GM18508 (cell line): Measurements from ENCODE around the gene NRDE2.

Experiments used
- ATAC-seq: cut with Tn5 transposase; IDR thresholded peaks from one replicate; pipeline ENCODE4 v1.9.1; 2021; ENCODE audit warnings: moderate number of reproducible peaks; ENCODE audit not compliant: insufficient read depth, unreplicated experiment

Gene NRDE2

DNA sequence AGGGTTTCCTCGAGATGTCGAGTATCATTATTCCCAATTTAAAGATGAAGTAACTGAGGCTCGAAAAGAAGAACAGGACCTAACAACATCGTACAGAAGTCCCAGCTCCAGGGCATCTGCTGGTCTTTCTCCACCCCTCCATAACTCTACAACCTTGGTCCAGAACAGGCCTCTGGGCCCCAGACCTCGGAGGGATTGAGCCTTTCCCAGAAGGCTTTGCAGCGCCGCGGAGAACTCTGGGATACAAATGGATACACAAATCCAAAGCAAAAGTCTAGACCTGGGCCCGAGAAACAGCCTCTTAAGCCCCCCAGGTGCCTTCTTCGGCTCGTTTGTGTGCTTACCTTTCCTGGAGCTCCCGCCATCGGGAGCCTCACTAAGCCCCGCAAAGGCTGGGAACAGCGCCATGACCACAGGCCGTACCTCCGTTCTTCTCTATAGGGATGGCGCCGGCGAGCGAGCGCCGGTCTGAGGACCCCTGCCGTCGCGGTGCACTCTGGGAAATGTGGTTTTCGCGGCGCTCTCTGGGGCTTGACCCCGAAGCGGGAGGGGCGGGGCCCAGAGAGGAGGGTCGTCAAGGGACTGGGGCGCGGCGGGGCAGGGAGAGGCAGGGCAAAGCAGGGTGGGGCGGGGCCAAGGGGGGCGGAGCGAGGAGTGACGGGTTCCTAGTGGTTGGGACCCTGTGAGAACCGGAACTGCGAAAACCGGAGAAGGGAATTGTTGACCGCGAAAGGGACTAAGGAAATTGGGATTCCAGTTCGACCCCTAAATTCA lies at the start of gene NRDE2:
Gene NRDE2 (minus strand): TSS at position 445 of the 774 bp plus-strand sequence. CDS start 37 bp downstream, at position 408.
- ATAC-seq: peak; percentile 80

DNA sequence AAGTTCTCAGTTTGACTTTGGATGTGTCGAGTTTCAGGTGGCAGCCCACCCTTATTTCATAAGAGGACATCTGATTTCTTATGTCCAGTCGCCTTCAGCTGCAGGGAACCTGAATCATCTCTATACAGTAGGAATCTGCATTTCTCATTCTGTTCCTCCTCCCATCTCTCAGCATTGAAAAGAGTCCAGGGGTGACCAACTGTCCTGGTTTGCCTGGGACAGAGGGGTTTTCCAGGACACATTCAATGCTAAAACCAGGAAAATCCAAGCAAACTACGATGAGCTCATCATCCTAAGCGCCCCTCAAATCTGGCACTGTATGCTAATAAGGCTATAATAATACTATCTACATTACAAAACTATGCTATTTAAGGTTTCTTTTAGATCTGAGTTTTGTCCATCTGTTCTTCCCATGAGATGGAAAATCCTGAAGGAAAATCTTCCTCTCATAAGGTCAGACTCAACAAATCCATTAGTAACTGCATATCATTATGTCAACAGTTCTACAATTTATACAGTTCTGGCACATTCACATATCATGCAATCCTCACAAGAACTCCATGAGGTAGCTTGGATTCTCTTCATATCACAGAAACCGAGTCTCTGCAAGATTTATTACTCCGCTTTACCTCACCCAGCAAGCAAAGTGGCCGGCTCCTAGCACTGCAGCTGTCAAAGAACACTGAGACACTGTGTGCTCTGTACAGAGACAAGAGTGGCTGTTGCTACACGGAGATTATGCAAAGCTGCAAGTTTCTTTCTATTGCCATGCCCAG lies 49.5 kb upstream of the NRDE2 start:
- no peak for ATAC-seq

- ATAC-seq: no peak
These were observed 47.4 kb upstream of the NRDE2 start for GRCh38 chr14:90379106-90379505.

DNA sequence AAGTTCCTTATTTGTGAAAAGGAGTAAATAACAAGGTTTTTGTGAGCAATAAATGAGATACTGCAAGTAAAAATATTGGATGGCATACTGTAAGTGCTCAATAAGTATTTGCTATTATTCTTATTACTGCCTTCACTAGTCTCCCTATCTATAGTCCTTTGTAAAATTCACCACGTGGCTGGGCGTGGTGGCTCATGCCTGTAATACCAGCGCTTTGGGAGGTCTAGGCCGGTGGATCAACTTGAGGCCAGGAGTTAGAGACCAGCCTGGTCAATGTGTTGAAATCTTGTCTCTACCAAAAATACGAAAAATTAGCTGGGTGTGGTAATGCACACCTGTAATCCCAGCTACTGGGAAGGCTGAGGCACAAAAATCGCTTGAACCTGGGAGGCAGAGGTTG lies 46.5 kb upstream of the NRDE2 start:
- no peak for ATAC-seq

GRCh38 chr14:90375934-90376333 lies 44.2 kb upstream of the NRDE2 start:
- no peak for ATAC-seq

DNA sequence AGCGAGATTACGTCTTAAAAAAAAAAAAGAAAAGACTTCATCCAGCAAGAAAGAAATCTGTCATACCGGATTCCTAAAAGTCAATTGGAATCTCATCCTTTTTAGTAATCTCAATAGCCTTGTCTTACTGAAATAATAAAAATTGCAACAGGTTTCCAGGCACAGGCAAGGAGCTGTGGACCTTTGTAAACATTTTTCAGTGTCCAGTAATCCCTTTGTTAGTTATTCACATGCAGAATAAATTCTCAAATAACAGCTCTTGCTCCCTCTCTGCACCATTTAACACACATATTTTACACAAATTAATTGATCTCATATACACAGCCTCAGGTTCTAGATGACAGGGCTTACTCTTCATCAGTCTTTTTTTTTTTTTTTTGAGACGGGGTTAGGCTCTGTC lies 43.1 kb upstream of the NRDE2 start:
- no peak for ATAC-seq

DNA sequence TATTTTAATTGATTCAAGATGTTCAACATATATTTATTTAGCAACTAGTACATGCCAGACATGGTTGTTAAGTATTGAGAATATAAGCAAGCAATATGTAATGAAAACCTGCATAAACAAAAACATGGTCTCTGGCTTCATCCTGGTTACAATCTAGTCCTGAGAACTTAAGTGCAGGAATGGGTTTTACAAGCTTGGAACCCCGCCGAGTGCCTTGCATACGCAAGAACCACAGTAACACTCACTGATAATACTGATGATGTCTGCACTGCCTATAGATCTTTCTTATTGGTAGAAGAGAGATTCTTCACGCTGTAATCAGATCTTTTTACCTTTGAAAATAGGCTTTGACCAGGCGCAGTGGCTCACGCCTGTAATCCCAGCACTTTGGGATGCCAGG lies 42.1 kb upstream of the NRDE2 start:
- no peak for ATAC-seq

DNA sequence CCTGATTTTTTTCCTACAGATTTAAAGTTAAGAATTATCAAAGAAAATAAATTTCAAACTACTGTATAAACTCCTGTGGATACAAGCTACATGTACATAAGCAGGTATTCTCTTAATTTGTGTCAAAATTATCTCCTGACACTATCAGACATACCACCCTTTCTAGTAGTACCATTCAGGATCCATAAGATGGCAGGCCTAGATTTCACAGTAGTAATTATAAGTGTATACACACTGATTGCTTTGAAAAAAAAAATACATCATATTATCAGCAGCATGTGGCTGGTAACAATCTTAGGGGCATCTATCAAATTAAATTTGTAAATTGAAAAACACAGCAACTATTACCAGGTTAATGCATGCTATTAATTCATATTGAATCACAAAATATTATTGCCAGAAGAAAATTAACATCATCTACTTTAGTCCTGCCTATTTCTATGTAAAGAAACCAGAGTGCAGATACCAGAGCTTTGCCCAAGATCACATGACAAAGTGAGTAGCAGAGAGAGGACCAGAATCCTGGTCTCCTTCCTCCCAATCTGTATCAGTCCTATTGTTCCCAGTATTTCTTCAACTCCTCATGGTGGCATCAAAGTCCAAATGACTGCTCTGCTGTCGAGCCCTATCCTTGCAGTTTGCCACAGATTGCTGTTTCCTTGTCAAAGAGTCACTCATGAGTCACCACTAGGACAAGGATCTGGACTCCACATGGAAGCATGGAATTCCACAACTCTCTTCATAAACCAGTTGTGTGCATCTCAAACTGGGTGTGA lies 37.4 kb upstream of the NRDE2 start:
- ATAC-seq: no peak

- no peak for ATAC-seq
These were observed 30.8 kb upstream of the NRDE2 start for GRCh38 chr14:90362558-90362896.

DNA sequence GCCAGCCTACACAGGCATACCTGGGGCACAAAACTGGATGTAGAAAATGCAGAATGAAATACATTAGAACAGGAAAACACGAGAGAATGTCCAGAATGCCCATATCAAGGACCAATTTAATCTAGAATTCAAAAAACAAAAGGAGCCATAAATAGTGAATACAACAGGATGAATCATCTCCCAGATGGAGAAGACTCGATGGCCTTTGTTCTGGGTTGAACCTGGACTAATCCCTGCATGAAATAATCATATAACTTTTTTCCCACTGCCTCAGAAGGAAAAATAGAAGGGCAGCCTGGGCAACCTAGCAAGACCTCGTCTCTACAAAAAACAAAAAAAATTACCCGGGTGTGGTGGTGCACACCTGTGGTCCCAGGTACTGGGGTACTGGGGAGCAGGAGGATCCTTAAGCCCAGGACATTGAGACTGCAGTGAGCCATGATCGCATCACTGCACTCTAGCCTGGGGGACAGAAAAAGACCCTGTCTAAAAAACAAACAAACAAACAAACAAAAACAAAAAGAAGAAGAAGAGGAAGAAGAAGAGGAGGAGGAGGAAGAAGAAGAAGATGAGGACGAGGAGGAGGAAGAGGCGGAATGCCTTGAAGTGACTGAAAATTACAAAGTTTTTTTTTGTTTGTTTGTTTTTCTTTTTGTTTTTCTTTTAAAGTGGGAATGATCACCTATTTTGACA lies 30.3 kb upstream of the NRDE2 start:
- ATAC-seq: no peak

DNA sequence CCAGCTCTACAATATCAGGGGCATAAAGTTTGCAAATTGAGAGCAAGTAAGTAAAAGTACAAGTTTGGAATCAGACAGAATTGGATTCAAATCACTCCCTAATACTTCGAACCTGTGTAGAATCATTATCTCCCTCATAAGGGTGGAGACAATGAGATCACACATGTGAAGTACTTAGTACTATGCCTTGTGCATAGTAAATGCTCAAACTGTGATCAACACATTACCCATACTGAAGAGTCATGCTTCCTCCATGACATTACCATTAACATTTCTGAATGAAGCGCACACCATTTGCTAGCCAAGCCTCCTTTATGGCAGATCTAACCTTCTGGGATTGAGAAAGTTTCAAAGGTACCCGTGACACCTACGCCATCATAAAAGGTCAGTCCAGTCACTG lies 26.6 kb upstream of the NRDE2 start:
- ATAC-seq: no peak

DNA sequence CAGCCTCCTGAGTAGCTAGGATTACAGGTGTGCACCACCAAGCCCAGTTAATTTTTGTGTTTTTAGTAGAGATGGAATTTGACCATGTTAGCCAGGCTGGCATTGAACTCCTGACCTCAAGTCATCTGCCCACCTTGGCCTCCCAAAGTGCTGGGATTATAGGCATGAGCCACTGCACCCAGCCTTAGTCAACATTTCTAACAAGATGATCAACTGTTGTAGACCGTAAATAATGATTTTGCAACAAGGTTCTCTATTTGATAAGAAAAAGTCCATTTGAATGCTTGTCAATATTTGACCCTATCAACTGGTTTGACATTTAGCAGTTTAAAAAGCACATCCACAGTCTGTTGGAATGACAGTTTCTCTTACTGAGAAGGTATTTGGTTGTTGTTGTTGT lies 25.2 kb upstream of the NRDE2 start:
- ATAC-seq: no peak

DNA sequence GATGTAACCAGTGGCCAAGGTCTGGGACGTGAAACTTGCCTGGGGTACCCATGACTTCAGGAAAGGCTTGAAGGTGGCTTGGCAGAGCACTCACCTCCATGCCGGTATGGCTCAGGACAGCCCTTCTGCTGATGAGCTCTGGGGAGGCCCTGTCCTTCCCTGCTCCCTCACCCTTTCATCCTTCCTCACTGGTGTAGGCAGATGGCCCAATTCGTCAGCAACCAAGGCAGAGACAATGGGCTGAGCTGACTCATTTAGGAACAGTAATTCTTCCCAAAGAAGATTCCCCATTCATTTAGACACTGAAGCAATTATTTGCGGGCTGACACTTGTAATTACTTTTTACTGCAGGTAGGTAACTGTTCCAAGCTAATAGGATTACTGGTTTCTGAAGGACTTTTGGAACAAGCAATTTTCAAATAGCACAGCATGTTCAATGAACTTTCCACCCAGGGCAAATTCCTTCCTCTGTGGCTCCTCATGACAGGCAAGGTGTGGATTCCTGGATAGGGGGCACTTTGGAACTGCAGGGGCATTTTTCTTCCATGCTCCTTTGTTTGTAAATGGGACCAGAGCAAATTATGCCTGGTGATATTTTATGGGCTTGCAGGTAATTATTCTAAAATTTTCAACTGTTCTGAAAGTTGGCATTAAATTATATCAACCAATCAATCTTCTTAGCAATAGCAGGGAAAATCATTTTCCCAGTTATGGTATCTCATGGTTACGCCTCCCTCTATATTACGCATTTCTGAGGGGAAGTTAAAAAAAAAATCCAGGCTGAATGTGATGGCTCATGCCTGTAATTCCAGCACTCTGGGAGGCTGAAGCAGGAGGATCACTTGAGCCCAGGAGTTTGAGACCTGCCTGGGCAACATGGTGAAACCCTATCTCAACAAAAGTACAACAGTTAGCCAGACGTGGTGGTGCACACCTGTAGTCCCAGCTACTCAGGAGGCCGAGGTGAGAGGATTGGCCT lies 24.1 kb upstream of the NRDE2 start:
- no peak for ATAC-seq

- ATAC-seq: no peak
These were observed 23.0 kb upstream of the NRDE2 start for GRCh38 chr14:90354551-90355298.

DNA sequence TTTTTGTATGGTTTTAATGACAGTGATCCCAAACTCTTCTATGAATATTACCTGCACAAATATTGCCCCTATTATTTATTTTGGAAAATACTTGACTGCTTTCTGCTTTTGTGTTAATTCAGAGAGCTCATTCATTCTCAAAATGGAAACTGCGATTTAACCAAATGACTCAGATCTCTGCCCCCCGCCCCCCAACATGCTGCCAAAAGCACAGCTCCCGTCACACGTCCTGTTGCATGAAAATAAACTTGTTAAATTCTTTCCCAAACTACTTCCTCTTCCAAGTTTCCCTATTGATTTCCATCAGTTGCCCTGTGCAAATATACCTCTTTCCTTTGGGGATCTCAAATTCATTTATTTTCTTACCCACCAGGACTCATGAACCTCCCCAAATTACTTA lies 18.0 kb upstream of the NRDE2 start:
- ATAC-seq: no peak

- no peak for ATAC-seq
These were observed 16.5 kb upstream of the NRDE2 start for GRCh38 chr14:90348270-90348669.

DNA sequence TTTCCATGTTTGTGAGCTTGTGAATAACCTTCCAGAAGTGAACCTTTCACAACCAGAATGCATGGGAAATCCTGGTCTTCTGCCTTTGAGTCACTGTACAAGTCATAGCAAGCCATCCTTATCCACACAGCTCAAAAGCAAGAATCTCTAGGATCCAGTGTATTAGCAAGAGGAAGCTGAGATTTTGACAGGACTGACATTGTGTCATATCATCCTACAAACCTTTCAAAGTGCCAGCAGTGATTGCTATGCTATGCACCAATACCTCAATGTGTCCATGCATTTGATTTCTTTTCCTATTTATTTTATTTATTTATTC lies 13.5 kb upstream of the NRDE2 start:
- no peak for ATAC-seq

DNA sequence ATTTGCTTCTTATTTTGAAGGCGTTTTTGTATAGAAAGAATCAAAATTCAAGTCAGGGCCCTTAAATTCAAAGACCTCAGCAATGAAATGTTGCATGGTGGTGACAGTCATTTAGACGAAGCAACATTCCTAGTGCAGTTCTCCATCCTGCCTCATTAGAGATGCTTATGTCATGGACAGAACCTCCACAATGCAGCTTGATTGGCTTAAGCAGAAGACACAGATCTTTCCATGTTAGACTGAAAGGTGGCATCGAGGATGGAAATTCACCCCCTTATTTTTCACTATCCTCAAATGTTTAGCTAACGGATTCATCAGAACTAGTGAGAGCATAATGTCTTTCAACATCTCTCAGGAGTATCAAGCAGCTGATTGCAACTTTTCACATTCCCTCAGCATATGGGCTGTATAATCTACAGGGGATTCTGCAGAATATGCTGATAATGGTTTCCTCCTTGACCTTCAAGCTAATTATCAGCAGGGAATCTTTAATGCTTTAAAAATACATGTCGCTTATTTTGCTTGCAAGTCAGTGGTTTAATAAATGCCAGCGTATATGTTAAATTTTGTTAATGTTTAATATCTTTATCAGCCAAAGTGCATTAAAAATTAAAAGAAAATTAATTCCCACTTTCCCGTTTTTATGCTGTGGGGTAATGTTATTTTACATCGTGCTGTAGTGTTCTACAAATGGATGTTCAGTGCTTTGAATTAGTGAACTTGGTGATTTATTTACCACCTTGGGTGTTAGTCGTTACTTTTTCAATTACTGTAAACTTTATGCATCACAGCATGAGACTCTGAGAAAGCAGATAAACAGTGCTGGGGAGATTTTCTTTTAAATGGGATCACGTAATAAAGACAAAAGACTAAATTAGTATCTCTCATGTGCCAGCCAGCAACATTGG lies 12.8 kb upstream of the NRDE2 start:
- no peak for ATAC-seq
